ENCODE data around the gene ENTPD2.

DNA sequence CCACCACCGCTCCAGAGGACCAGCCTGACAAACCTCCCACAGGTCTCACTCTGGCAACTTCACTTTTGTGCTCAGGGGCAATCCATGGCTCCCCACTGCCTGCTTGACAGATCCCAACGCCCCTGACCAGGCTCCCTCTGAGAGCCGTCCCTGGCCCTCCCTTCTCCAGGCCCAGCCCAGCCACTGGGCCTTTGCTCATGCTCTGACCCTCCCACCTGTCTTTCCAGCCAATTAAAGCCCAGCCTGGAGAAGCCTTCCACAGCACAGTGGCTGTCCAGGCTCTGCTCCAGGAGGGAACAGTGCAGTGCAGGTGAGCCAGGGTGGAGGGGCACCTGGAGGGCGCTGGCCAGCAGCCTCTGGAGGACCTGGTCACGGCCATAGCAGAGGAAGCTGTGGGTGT, 3.3 kb downstream of the ENTPD2 start:
- TF ChIP-seq, protein P1, sequence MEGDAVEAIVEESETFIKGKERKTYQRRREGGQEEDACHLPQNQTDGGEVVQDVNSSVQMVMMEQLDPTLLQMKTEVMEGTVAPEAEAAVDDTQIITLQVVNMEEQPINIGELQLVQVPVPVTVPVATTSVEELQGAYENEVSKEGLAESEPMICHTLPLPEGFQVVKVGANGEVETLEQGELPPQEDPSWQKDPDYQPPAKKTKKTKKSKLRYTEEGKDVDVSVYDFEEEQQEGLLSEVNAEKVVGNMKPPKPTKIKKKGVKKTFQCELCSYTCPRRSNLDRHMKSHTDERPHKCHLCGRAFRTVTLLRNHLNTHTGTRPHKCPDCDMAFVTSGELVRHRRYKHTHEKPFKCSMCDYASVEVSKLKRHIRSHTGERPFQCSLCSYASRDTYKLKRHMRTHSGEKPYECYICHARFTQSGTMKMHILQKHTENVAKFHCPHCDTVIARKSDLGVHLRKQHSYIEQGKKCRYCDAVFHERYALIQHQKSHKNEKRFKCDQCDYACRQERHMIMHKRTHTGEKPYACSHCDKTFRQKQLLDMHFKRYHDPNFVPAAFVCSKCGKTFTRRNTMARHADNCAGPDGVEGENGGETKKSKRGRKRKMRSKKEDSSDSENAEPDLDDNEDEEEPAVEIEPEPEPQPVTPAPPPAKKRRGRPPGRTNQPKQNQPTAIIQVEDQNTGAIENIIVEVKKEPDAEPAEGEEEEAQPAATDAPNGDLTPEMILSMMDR (IDR thresholded peaks at IDR 0.05): no peak
- TF ChIP-seq POLR2A (IDR thresholded peaks at IDR 0.05): no peak
- TF ChIP-seq POLR2AphosphoS5 (IDR thresholded peaks at IDR 0.05): no peak
